ENCODE measurements around the gene HOXA3.

DNA sequence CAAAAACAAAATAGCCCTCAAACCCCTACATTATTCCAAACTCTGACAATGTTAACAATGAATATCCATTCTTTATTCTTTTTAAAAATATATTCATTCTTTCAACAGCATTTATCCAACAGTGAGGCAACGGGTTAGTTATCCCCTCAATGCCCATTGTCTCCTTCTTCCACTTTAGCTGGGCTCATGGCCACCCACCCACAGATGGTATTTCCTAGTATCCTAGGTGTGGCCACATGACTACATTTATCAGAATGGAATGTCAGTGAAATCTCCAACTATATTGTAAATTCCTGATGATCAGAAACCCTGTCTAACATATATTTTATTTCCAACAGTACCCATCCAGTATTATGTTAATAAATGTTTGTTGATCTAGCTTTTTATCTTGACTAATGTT, 70.2 kb downstream of the HOXA3 start:
- TF ChIP-seq, protein P1, sequence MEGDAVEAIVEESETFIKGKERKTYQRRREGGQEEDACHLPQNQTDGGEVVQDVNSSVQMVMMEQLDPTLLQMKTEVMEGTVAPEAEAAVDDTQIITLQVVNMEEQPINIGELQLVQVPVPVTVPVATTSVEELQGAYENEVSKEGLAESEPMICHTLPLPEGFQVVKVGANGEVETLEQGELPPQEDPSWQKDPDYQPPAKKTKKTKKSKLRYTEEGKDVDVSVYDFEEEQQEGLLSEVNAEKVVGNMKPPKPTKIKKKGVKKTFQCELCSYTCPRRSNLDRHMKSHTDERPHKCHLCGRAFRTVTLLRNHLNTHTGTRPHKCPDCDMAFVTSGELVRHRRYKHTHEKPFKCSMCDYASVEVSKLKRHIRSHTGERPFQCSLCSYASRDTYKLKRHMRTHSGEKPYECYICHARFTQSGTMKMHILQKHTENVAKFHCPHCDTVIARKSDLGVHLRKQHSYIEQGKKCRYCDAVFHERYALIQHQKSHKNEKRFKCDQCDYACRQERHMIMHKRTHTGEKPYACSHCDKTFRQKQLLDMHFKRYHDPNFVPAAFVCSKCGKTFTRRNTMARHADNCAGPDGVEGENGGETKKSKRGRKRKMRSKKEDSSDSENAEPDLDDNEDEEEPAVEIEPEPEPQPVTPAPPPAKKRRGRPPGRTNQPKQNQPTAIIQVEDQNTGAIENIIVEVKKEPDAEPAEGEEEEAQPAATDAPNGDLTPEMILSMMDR (IDR thresholded peaks at IDR 0.05; ENCODE audit: insufficient read depth, low read depth, low read length): no peak
- TF ChIP-seq EZH2 (IDR thresholded peaks at IDR 0.05; ENCODE audit: insufficient read depth, low read length): no peak
